ENCODE measurements around the gene WNT7A.

Gene WNT7A

DNA sequence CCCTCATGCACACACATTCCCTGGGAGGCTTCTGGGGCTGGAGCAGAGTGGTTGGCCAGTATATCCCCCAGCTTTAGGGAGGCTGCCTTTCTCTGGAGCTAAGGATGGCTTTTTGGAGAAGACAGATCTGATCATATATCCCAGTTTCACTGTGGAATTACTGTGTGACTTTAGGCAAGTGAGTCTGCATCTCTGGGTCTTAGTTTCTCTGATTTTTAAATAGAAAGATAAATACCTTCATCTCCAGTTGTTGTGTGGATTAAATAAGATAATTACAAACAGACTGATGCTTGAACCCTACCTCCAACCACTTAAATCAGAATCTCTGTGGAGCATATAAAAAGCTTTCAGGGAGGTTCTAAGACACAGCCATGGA lies 11.1 kb upstream of the WNT7A start:
- H3K27ac ChIP-seq = no peak overlapping the region
- TF ChIP-seq, protein P1, sequence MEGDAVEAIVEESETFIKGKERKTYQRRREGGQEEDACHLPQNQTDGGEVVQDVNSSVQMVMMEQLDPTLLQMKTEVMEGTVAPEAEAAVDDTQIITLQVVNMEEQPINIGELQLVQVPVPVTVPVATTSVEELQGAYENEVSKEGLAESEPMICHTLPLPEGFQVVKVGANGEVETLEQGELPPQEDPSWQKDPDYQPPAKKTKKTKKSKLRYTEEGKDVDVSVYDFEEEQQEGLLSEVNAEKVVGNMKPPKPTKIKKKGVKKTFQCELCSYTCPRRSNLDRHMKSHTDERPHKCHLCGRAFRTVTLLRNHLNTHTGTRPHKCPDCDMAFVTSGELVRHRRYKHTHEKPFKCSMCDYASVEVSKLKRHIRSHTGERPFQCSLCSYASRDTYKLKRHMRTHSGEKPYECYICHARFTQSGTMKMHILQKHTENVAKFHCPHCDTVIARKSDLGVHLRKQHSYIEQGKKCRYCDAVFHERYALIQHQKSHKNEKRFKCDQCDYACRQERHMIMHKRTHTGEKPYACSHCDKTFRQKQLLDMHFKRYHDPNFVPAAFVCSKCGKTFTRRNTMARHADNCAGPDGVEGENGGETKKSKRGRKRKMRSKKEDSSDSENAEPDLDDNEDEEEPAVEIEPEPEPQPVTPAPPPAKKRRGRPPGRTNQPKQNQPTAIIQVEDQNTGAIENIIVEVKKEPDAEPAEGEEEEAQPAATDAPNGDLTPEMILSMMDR (conservative IDR thresholded peaks at IDR 0.05) = no peak

DNA sequence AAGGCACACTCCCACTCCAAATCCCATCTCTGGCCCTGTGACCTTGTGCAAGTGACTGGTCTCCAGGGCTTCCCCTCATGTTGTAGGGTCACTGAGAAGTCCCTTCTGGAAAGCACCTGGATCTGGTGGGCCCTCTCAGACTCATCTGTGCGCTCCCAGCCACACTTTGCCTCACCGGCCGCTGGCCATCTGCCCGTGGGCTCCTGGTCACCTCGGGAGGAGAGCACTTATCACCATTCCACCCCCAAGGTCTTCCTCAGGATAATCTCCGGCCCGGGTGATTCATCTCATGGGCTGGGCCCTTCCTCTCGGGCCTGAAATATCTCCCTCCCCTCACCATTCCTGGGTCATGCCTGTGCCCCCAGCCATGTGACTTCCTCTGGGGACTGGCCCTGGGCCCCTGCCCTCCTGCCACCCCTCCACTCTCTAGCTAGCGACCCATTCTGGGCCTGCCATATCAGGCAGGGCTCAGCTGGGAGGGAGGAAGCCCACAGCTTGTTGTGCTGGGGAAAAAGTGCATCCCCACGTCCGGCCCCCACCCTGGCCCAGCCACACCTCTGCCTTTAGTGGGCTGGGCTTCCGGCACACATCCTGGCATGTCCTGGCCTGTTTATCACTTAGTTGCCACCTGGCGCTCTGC lies 10.6 kb upstream of the WNT7A start:
- H3K27ac ChIP-seq = no peak overlapping the region
- TF ChIP-seq, protein P1 (conservative IDR thresholded peaks at IDR 0.05) = no peak

DNA sequence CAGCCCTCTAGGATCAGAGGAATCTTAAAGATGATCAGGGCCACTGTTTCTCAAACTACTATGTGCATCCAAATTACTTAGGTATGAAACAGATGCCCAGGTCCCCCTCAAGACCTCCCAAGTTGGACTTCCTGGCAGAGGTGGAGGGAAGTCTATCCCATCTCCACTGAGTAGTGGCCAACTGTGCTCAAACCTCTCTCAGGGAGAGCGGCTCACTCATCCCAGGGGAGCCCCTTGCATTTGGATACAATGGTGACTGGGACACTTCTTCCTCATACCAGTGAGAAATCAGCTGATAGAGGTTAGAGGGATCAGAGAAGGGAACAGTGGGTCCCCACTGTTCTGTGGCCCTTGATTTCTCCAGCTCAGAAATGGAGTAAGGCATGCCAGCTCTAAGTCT lies 8.7 kb upstream of the WNT7A start:
- TF ChIP-seq, protein P1 (conservative IDR thresholded peaks at IDR 0.05) = no peak
- no peak overlapping the region for H3K27ac ChIP-seq

DNA sequence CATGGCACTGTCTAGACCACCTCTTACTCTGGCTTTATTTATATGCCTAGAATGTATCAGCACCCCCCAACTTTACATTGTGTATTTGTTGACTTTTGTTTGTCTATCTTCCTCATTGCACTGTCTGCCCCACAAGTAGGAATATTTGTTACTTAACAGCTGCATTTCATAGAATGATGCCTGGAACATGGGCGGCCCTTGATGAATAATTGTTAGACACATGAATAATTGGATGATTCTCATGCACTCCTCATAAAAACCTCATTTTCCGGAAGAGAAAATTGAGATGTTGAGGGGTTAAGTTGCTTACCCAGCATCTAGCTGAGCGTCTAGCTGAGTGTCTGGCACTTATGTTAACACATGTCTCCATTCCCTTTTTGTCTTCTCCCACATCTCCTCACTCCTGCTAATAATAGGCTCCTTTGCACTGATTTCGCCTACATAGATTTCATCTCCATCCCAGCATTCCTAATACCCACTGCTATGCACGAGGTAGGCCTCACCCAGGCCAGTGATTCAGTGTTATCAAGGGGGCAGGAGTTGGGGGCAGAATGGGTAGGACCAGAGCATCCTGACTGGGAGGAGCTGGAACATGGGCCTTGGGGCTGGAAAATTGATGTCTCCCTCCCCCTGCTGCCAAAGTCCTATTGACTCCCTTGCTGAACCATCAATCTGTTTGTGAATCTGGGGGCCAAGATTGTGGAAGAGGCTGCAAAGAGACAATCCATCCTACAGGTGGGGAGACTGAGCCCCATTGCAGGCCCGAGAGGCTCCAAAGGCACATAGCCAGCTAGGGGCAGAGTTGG lies 7.8 kb upstream of the WNT7A start:
- H3K27ac ChIP-seq = no peak overlapping the region
- TF ChIP-seq, protein P1 (conservative IDR thresholded peaks at IDR 0.05) = no peak

DNA sequence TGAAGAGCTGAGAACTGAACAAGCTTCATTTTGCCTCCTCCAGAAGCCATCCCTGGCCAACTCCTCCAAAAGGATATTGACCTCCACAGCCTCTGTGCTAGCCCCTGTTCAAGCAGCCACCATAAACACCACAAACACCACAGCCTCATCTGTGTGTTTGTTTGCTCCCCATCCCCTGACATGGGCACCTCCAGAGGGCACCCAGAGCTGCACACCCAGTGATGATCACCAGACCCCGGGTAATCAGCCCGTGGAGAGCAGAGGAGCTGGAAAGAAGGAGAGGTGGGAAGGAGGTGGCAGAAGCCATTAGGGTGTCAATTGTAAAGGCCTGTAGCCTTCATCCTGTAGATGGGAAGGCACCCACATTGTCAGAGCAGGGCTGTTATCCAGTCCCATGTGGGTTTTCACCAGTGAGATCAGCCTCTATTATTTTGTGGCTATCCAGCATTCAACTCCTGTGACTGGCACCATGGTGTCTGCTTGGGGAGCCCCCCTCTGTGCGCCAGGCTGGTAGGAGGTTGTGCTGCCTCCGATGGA lies 6.8 kb upstream of the WNT7A start:
- H3K27ac ChIP-seq = no peak overlapping the region
- TF ChIP-seq, protein P1 (conservative IDR thresholded peaks at IDR 0.05) = no peak

DNA sequence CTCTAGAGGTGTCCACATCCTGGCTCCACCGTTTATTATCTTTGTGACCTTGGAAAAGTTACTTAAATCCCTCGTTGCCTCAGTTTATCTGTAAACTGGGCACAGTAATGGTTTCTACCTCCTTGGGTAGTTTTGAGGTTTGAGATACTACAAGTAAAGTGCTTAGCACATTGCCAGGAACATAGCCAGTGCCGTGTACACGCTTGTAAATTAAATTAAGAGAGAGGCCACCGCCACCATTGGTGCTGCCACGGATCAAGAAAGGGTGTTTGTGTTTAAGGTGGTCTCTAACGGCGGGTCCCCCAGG lies 5.8 kb upstream of the WNT7A start:
- no peak overlapping the region for H3K27ac ChIP-seq
- TF ChIP-seq, protein P1 (conservative IDR thresholded peaks at IDR 0.05) = peak; percentile 23

DNA sequence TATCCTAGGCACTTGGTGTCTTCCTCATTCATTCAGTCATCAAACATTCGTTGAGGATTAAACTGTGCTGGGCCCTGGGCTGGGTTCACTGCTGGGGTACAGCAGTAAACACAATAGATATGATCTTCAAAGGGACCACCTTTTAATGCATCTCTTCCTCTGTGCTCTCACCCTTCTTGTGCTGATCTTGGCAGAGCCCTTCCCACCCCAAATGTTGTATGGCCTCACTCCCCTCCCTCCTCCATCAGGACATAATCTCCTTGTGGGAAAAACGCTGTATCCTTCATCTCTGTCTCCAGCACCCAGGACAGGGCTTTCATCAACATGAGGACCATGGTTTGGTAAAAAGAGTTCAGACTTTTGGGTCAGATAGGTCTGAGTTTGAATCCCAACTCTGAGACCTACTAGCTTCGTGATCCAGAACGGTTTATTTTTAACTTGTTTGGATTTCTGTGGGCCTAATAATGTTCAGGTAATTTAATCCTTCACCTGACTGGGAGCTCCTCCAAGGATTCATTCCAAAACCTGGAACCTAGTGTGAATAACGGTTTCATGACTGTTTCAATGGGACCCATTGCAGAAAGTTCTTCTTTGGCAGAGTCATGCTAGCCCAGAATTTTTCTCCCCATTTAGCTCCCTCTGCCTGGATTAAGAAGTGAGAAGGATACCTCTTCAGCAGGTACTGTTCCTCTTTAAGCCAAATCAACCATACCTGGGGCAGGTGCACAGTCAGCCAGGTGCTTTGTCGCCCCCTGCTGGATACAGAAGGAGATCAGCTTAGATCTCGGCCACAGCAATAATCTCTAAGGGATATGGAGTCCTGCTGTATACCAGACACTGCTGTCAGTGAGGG lies 5.2 kb upstream of the WNT7A start:
- H3K27ac ChIP-seq = no peak overlapping the region
- TF ChIP-seq, protein P1 (conservative IDR thresholded peaks at IDR 0.05) = peak; percentile 98

All from VCaP (cell line).